HL-60 (cell line): ENCODE measurements around the gene VOPP1.

Experiments used
- CTCF ChIP-seq: IDR thresholded peaks from one replicate; pipeline ENCODE4 v1.5.1; 2011; ENCODE audit warnings: low read length, control low read depth, inconsistent platforms; ENCODE audit not compliant: insufficient read depth
- GABPA ChIP-seq: IDR thresholded peaks from 2 replicates; pipeline ENCODE4 v1.6.1; 2012; ENCODE audit warnings: low read depth
- POLR2AphosphoS5 ChIP-seq: IDR thresholded peaks from 2 replicates; pipeline ENCODE4 v1.6.1; 2012; ENCODE audit warnings: low read depth

GRCh38 chr7:55484241-55484640 lies 88.1 kb downstream of the VOPP1 start:
- no peak for TF ChIP-seq GABPA
- TF ChIP-seq CTCF, result no peak
- no peak for TF ChIP-seq POLR2AphosphoS5
